Activated CD4-positive, alpha-beta T cell treated with anti-CD3 and anti-CD28 coated beads, Interleukin-2, amount 50 U/mL, for 24 hours (primary cell): ENCODE results near the gene RAB40B.
"Not testable (repeated sequence)": the region's sequence is repeated elsewhere in the genome, so short reads cannot be mapped to it uniquely, and the experiment has no call there.

Experiments
- DNase-seq, 2 donors: peaks; one replicate each; pipeline ENCODE4 v3.0.0-alpha.2; 2020; ENCODE audit warnings: low read depth in 1 of 2, low spot score in 1 of 2

RAB40B gene

GRCh38 chr17:82698065-82698973, at the start of gene RAB40B:
Gene RAB40B (minus strand): TSS chr17:82698698. CDS start chr17:82698596, 102 bp downstream.
- DNase-seq: peak; percentile 94 to 98

GRCh38 chr17:82745524-82745923, 47.0 kb upstream of the RAB40B start:
- no peak for DNase-seq

GRCh38 chr17:82744736-82745135, 46.2 kb upstream of the RAB40B start:
- not testable (repeated sequence) for DNase-seq

GRCh38 chr17:82743344-82744219, 45.1 kb upstream of the RAB40B start:
- DNase-seq: no peak

- DNase-seq: no peak
These were observed 42.6 kb upstream of the RAB40B start for GRCh38 chr17:82740906-82741759.

- DNase-seq: no peak
These were observed 39.7 kb upstream of the RAB40B start for GRCh38 chr17:82737967-82738877.

GRCh38 chr17:82736511-82737185, 38.1 kb upstream of the RAB40B start:
- no peak for DNase-seq

- no peak for DNase-seq
These were observed 36.7 kb upstream of the RAB40B start, which contains the start of gene FN3K for GRCh38 chr17:82734987-82735866. Gene FN3K (plus strand): TSS chr17:82735615. CDS start chr17:82735637, 22 bp downstream.

GRCh38 chr17:82732118-82732743, 33.7 kb upstream of the RAB40B start:
- DNase-seq: no peak

- no peak for DNase-seq
These were observed 31.2 kb upstream of the RAB40B start for GRCh38 chr17:82729479-82730260.

GRCh38 chr17:82726427-82726826, 27.9 kb upstream of the RAB40B start:
- DNase-seq: no peak

- DNase-seq: no peak
These were observed 24.8 kb upstream of the RAB40B start for GRCh38 chr17:82723169-82723807.

- DNase-seq: no peak
These were observed 24.0 kb upstream of the RAB40B start for GRCh38 chr17:82722341-82723013.

GRCh38 chr17:82720204-82720603, 21.7 kb upstream of the RAB40B start:
- no peak for DNase-seq

GRCh38 chr17:82718986-82719685, 20.6 kb upstream of the RAB40B start:
- no peak for DNase-seq
